Liver (tissue), 9 donors: ENCODE data around the gene TUSC2. TPM values are rescaled to one million over a fixed set of nuclear protein-coding genes. Genes with fewer than 3 reads are reported as not detected.

Experiments used
- DNase-seq: peaks from one replicate; pipeline ENCODE4 v3.0.0-alpha.2; 2017; ENCODE audit warnings: low spot score
- H3K27ac ChIP-seq, 2 donors: one replicate each; pipeline ENCODE4 v1.7.0; 2013; ENCODE audit warnings: inconsistent platforms in 2 of 2, low read length in 2 of 2, control low read depth in 1 of 2, low read depth in 1 of 2, mild to moderate bottlenecking in 1 of 2
- H3K27me3 ChIP-seq, 4 donors: one replicate each; pipeline versions ENCODE4 v1.6.1 to v1.7.0; 2013; ENCODE audit warnings: low read length in 3 of 4, inconsistent platforms in 1 of 4, mild to moderate bottlenecking in 1 of 4, moderate library complexity in 1 of 4; ENCODE audit not compliant: control insufficient read depth in 4 of 4, insufficient read depth in 4 of 4
- H3K36me3 ChIP-seq, 4 donors: one replicate each; pipeline versions ENCODE4 v1.6.1 to v1.7.0; 2013; ENCODE audit warnings: low read length in 3 of 4, mild to moderate bottlenecking in 3 of 4, low read depth in 1 of 4, moderate library complexity in 1 of 4; ENCODE audit not compliant: control insufficient read depth in 4 of 4, insufficient read depth in 3 of 4
- H3K4me1 ChIP-seq, 4 donors: one replicate each; pipeline versions ENCODE4 v1.6.1 to v1.7.0; 2013; ENCODE audit warnings: low read length in 3 of 4, mild to moderate bottlenecking in 3 of 4, moderate library complexity in 1 of 4; ENCODE audit not compliant: control insufficient read depth in 4 of 4, insufficient read depth in 4 of 4
- H3K4me3 ChIP-seq, 3 donors: one replicate each; pipeline versions ENCODE4 v1.6.1 to v1.7.0; 2013; ENCODE audit warnings: low read length in 3 of 3, control low read depth in 1 of 3, low read depth in 1 of 3, mild to moderate bottlenecking in 1 of 3
- H3K9ac ChIP-seq, 2 donors: one replicate each; pipeline ENCODE4 v1.7.0; 2013; ENCODE audit warnings: low read length in 2 of 2, mild to moderate bottlenecking in 2 of 2, moderate library complexity in 2 of 2, control low read depth in 1 of 2, low read depth in 1 of 2
- H3K9me3 ChIP-seq, 4 donors: one replicate each; pipeline versions ENCODE4 v1.6.1 to v1.7.0; 2013; ENCODE audit warnings: low read length in 3 of 4; ENCODE audit not compliant: control insufficient read depth in 4 of 4
- ATF3 ChIP-seq: IDR thresholded peaks from 2 replicates; pipeline ENCODE4 v1.6.1; 2016; ENCODE audit warnings: antibody characterized with exemption
- FOXA2 ChIP-seq: IDR thresholded peaks from 2 replicates; pipeline ENCODE4 v1.6.1; 2016; ENCODE audit warnings: antibody characterized with exemption
- GABPA ChIP-seq, 2 donors: IDR thresholded peaks in 1 of 2; conservative IDR thresholded peaks in 1 of 2; 2 replicates each; pipeline ENCODE4 v1.6.1; 2016; ENCODE audit warnings: antibody characterized with exemption in 2 of 2, mild to moderate bottlenecking in 1 of 2, moderate library complexity in 1 of 2
- JUND ChIP-seq, 2 donors: IDR thresholded peaks; 2 replicates each; pipeline ENCODE4 v1.6.1; 2016; ENCODE audit warnings: antibody characterized with exemption in 2 of 2
- MAX ChIP-seq: IDR thresholded peaks from 2 replicates; pipeline ENCODE4 v1.6.1; 2016; ENCODE audit warnings: antibody characterized with exemption
- REST ChIP-seq: IDR thresholded peaks from 2 replicates; pipeline ENCODE4 v1.6.1; 2016; ENCODE audit warnings: antibody characterized with exemption, mild to moderate bottlenecking
- TAF1 ChIP-seq: conservative IDR thresholded peaks from 2 replicates; pipeline ENCODE4 v1.6.1; 2016; ENCODE audit warnings: antibody characterized with exemption, mild to moderate bottlenecking
- YY1 ChIP-seq: IDR thresholded peaks from 2 replicates; pipeline ENCODE4 v1.6.1; 2016; ENCODE audit warnings: antibody characterized with exemption, mild to moderate bottlenecking
- ZBTB33 ChIP-seq: IDR thresholded peaks from 2 replicates; pipeline ENCODE4 v1.6.1; 2016; ENCODE audit warnings: antibody characterized with exemption
- WGBS: extraction: QIAGEN DNeasy Blood & Tissue Kit; methylation state at CpG from one replicate; pipeline ENCODE4 v1.1.7; 2013; 5-methylcytosine and 5-hydroxymethylcytosine counted together
- polyA plus RNA-seq, 2 donors: library from polyadenylated mRNA; stranded (reverse) in 1 of 2; unstranded in 1 of 2; fragments of 200-250 nt in 1 of 2; fragments of >200 nt in 1 of 2; fragmentation: Nextera tagmentation in 1 of 2; extraction: Ambion mirVana in 1 of 2; gene quantifications; one replicate each; pipeline versions ENCODE4 v1.2.1 to v1.2.3, GENCODE V29; 2013 to 2015
- total RNA-seq, 2 donors: library from RNA; depleted of rRNA; stranded (reverse); fragments of >200 nt; gene quantifications; one replicate each; pipeline ENCODE4 v1.2.3, GENCODE V29; 2014
- donor health status: healthy.
- donor health status: healthy.
- donor health status: healthy.
- donor health status: healthy.
- donor health status: healthy.

Gene TUSC2
- total and polyA plus RNA-seq, 4 donors = 12.7 to 37.7 (median 21.7) TPM

GRCh38 chr3:50297384-50297775 is 30.6 kb downstream of the TUSC2 start (continued):
- TF ChIP-seq REST (no peak), JUND (IDR thresholded peaks at IDR 0.05) (no peak), FOXA2 (no peak), ZBTB33 (no peak)

GRCh38 chr3:50296721-50297383 is 31.2 kb downstream of the TUSC2 start:
- H3K36me3 ChIP-seq = peaks cover 0 to 3% (median 0%) of the 10 kb centered on the region in 4 donors
- H3K9me3 ChIP-seq = no peaks in the 10 kb centered on the region
- no peaks in the 10 kb centered on the region for H3K27me3 ChIP-seq
- no peak overlapping the region for H3K4me3 ChIP-seq
- no peak for DNase-seq
- TF ChIP-seq REST (no peak), JUND (IDR thresholded peaks at IDR 0.05) (no peak), MAX (no peak), GABPA (IDR thresholded peaks at IDR 0.05 in 1 of 2, conservative IDR thresholded peaks at IDR 0.05 in 1 of 2) (no peak), YY1 (no peak), TAF1 (no peak), ATF3 (no peak)
- H3K9ac ChIP-seq = no peak overlapping the region
- WGBS = 95% methylated on average over 18 of the region's 18 CpGs
- H3K27ac ChIP-seq = no peak overlapping the region
- H3K4me1 ChIP-seq = peaks cover 12 to 43% (median 34%) of the 10 kb centered on the region in 4 donors
